ENCODE data around the gene LDLRAD4. TPM values are rescaled to one million over a fixed set of nuclear protein-coding genes. Genes with fewer than 3 reads are reported as not detected.

Gene LDLRAD4
- polyA plus RNA-seq, 1 experiment, result not detected

DNA sequence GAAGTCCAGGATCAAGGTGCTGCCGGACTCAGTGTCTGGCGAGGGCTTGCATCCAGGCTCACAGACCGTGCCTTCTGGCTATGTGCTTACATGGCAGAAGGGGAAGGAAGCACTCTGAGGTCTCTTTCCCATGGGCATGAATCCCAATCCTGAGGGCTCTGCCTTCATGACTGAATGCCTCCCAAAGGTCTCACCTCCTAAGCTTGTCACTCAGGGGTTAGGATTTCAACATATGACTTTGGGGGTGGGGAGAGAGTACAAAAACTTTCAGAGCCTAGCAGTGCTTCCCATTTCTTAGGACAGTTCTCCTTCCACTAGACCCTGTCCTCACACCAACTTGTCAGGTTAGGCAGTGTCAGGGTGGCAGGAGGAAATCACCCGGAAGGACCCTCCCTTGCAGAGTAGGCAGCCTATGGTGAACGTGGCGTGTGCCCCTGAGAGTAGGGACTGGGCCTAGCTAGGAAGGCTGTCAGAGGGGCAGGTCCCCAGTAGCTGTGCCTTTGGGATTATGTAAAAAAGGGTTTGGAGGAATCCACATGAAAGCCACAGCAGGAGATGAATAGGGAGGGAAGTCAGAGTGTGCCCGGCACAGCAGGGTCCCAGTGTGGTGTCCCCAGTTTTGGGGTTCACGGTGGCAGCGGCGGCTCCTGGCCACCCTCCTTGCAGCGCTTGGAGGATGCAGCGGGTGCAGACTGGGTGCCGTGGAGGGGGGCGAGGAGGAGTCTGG, 233.3 kb downstream of the LDLRAD4 start:
- DNase-seq (ENCODE audit: low read depth, low spot score), result no peak
- TF ChIP-seq, protein P1, sequence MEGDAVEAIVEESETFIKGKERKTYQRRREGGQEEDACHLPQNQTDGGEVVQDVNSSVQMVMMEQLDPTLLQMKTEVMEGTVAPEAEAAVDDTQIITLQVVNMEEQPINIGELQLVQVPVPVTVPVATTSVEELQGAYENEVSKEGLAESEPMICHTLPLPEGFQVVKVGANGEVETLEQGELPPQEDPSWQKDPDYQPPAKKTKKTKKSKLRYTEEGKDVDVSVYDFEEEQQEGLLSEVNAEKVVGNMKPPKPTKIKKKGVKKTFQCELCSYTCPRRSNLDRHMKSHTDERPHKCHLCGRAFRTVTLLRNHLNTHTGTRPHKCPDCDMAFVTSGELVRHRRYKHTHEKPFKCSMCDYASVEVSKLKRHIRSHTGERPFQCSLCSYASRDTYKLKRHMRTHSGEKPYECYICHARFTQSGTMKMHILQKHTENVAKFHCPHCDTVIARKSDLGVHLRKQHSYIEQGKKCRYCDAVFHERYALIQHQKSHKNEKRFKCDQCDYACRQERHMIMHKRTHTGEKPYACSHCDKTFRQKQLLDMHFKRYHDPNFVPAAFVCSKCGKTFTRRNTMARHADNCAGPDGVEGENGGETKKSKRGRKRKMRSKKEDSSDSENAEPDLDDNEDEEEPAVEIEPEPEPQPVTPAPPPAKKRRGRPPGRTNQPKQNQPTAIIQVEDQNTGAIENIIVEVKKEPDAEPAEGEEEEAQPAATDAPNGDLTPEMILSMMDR (IDR thresholded peaks at IDR 0.05; ENCODE audit: low read depth, low read length), result no peak
- Histone ChIP-seq H3K27ac (ENCODE audit: low read depth, low read length) (no peak overlapping the region), H3K4me3 (ENCODE audit: low read depth, low read length) (no peak overlapping the region), H3K9me3 (ENCODE audit: control insufficient read depth, insufficient read depth, low read length) (no peaks in the 10 kb centered on the region), H3K27me3 (ENCODE audit: control insufficient read depth, insufficient read depth, low read length) (peaks cover 3% of the 10 kb centered on the region)
- POLR2A ChIA-PET, result no interaction called here
- CTCF ChIA-PET, result no interaction called here

DNA sequence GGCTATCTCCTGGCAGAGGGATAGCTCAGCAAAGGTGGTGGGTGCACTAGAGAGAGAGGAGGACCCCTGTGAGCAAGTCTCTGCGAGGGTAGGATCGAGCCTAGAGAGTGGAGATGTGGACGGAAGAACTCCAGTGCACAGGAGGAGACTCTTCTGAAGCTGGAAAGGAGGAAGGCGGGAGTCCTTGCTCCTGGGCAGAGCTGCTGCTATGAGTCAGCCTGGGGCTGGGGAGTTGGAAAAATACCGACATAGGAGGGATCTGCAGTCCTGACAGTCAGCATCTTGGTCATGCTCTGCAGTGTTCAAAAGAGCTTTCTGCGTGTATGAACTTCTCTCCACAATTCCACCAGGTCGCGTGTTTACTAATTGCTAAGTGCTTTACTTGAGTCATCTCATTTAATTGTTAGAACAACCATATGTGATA, 233.8 kb downstream of the LDLRAD4 start:
- ChIA-PET CTCF (no interaction called here), POLR2A (no interaction called here)
- Histone ChIP-seq H3K4me3 (ENCODE audit: low read depth, low read length) (no peak overlapping the region), H3K27me3 (ENCODE audit: control insufficient read depth, insufficient read depth, low read length) (peaks cover 3% of the 10 kb centered on the region), H3K9me3 (ENCODE audit: control insufficient read depth, insufficient read depth, low read length) (no peaks in the 10 kb centered on the region), H3K27ac (ENCODE audit: low read depth, low read length) (no peak overlapping the region)
- TF ChIP-seq, protein P1 (IDR thresholded peaks at IDR 0.05; ENCODE audit: low read depth, low read length), result no peak
- no peak for DNase-seq (ENCODE audit: low read depth, low spot score)

DNA sequence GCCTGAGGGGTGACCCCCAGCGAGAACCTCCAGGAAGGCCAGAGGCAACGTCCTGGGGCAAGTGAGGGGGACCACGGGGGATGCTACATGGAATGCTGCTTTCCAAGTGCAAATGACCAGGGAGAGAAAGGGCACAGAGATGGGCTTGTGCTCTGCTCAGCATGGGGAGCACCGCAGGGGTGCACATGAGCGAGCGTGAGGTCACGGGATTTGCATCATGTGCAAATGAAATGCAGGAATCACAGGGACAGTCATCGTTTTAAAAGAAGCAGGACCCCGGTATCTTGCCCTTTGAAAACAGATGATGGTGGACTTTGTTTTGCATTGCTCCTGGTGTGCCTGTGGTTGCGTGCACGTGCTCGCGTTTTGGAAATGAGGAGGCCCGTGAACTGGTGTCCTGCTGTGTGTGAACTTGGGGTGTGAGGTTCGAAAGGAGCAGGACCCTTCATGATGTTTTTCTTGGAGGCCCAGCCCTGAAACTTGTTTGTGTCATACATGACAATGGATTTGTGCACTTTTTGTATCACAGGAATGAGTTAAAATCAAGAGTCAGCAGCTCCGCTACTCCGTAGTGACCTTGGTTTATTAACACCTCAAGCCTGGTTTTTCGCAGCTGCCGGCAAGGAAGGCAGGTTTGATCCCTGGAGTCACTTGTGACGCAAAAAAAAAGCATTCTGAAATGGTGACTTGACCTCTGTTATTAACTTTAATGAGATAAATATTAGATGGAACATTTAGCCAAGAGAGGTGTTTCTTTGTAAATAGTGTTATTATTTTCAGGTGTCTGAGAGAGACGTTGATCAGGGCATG, 234.5 kb downstream of the LDLRAD4 start:
- H3K27ac ChIP-seq (ENCODE audit: low read depth, low read length), result no peak overlapping the region
- ChIA-PET POLR2A (no interaction called here), CTCF (no interaction called here)
- H3K27me3 ChIP-seq (ENCODE audit: control insufficient read depth, insufficient read depth, low read length), result no peaks in the 10 kb centered on the region
- TF ChIP-seq, protein P1 (IDR thresholded peaks at IDR 0.05; ENCODE audit: low read depth, low read length), result no peak
- no peaks in the 10 kb centered on the region for H3K9me3 ChIP-seq (ENCODE audit: control insufficient read depth, insufficient read depth, low read length)
- H3K4me3 ChIP-seq (ENCODE audit: low read depth, low read length), result no peak overlapping the region
- DNase-seq (ENCODE audit: low read depth, low spot score), result no peak

DNA sequence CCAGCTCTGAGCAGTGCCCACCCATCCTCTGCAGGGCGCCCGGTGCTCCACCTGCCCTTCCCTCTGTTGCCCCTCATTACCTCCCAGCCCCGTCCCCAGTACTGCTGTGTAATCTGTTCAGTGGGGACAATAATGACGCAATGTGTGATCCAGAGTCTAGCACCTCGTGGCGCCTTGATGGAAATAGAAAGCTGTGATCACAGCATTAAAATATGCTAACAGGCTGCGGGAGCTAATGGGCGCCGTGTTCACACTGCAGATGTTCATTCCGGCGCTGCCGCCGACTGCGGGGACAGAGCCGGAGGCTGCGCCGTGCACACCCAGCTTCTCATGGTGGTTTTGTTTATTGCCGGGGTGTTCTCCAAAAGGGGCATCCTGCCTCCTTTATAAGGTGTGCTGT, 235.2 kb downstream of the LDLRAD4 start:
- TF ChIP-seq, protein P1 (IDR thresholded peaks at IDR 0.05; ENCODE audit: low read depth, low read length), result no peak
- no peak overlapping the region for H3K4me3 ChIP-seq (ENCODE audit: low read depth, low read length)
- ChIA-PET CTCF (no interaction called here), POLR2A (no interaction called here)
- no peak overlapping the region for H3K27ac ChIP-seq (ENCODE audit: low read depth, low read length)
- no peaks in the 10 kb centered on the region for H3K9me3 ChIP-seq (ENCODE audit: control insufficient read depth, insufficient read depth, low read length)
- no peaks in the 10 kb centered on the region for H3K27me3 ChIP-seq (ENCODE audit: control insufficient read depth, insufficient read depth, low read length)
- no peak for DNase-seq (ENCODE audit: low read depth, low spot score)
